MV-4-11 (cell line): Measurements from ENCODE around the gene MINDY2.
A peak's percentile ranks its signal among the peaks of the same experiment; 100 is the strongest.

Experiments used
- DNase-seq: peaks from one replicate; lab custom pipeline; 2025; lab: John Stamatoyannopoulos, UW

Gene MINDY2

GRCh38 chr15:58770857-58771620 is at the start of gene MINDY2:
TSS of gene MINDY2 (plus strand) at chr15:58771302. CDS start at chr15:58771396, 94 bp downstream.
- DNase-seq: peak; percentile 98

GRCh38 chr15:58724466-58724865 is 46.6 kb upstream of the MINDY2 start:
- peak; percentile 60 for DNase-seq

- DNase-seq: no peak
Measured at GRCh38 chr15:58726867-58727266, 44.2 kb upstream of the MINDY2 start.

GRCh38 chr15:58731756-58732535 is 39.2 kb upstream of the MINDY2 start:
- peak; percentile 34 for DNase-seq

GRCh38 chr15:58732625-58733363 is 38.3 kb upstream of the MINDY2 start:
- no peak for DNase-seq

GRCh38 chr15:58734859-58735258 is 36.2 kb upstream of the MINDY2 start:
- DNase-seq: no peak

- DNase-seq: no peak
Measured at GRCh38 chr15:58736018-58736643, 35.0 kb upstream of the MINDY2 start.

GRCh38 chr15:58737298-58737697 is 33.8 kb upstream of the MINDY2 start:
- no peak for DNase-seq

- peak; percentile 76 for DNase-seq
Measured at GRCh38 chr15:58738046-58738707, 32.9 kb upstream of the MINDY2 start.

- no peak for DNase-seq
Measured at GRCh38 chr15:58740436-58740835, 30.7 kb upstream of the MINDY2 start.

- DNase-seq: no peak
Measured at GRCh38 chr15:58741032-58741431, 30.1 kb upstream of the MINDY2 start.

- peak; percentile 8 for DNase-seq
Measured at GRCh38 chr15:58742022-58742813, 28.9 kb upstream of the MINDY2 start.

GRCh38 chr15:58742819-58743502 is 28.1 kb upstream of the MINDY2 start:
- DNase-seq: no peak

GRCh38 chr15:58746174-58746573 is 24.9 kb upstream of the MINDY2 start:
- DNase-seq: no peak

GRCh38 chr15:58748040-58748851 is 22.9 kb upstream of the MINDY2 start:
- no peak for DNase-seq

GRCh38 chr15:58748852-58749531 is 22.1 kb upstream of the MINDY2 start:
- DNase-seq: no peak

GRCh38 chr15:58749532-58750337 is 21.4 kb upstream of the MINDY2 start, which contains the start of gene ADAM10:
TSS of gene ADAM10 (minus strand) at chr15:58749707. CDS start at chr15:58749534, 173 bp downstream.
- peak; percentile 99 for DNase-seq

- no peak for DNase-seq
Measured at GRCh38 chr15:58752716-58753115, 18.4 kb upstream of the MINDY2 start.
